KBM-7 (cell line): ENCODE results near the gene SPRN.
"Not testable (repeated sequence)": the region's sequence is repeated elsewhere in the genome, so short reads cannot be mapped to it uniquely, and the experiment has no call there.

ENCODE experiments used
- DNase-seq: peaks from one replicate; pipeline ENCODE4 v3.0.0-alpha.2; 2015
- in situ Hi-C: fragments of 300-500 bp; cut with MboI; formaldehyde crosslinking; loops from 2 replicates; pipeline ENCODE4 v1.14.3; 2020; ENCODE audit warnings: low sequenced_read_pairs, low pct_unique_long_range_greater_than_20kb, mixed read lengths

Gene SPRN

DNA sequence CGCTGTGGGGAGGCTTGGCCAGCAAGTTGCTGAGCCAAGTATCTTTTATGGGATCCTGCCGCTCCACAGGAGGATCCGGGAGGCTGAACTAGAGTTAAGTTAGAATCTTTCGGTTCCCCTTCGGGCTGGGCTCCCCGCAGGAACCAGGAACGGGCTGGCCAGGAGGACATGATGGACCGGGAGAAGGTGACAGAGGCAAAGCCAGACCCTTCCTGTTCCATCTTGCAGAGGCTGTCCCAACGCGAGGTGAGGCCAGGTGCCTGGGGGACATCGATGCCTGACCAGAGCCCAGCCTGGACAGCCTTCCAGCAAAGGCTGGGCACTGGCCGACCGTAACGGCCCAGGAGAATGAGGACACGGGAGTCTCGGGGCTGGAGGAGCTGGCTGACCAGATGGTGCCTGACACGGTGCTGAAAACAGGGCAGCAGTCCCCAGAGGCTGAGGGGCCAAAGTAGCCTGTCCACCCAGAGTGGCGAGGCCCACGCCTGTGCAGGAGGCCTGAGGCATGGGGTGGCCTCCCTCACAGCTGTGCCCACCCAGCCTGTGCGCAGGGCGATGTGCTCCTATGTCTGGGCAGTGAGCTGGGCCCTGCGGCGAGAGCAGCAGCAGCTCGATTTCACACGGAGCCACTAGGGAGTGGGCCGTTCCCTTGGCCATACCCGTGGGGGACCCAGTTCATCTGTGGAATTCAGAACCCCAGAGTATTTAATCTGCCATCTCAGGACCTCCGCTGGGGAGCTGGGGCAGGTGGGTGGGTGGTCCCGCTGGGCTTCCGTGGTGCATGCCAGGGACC lies 47.2 kb downstream of the SPRN start:
- in situ Hi-C loops: no loop called here
- no peak for DNase-seq

GRCh38 chr10:133376183-133376582 lies 48.2 kb downstream of the SPRN start:
- in situ Hi-C loops, DNase-seq: not testable (repeated sequence)

GRCh38 chr10:133375357-133376115 lies 48.9 kb downstream of the SPRN start:
- in situ Hi-C loops: no loop called here

DNA sequence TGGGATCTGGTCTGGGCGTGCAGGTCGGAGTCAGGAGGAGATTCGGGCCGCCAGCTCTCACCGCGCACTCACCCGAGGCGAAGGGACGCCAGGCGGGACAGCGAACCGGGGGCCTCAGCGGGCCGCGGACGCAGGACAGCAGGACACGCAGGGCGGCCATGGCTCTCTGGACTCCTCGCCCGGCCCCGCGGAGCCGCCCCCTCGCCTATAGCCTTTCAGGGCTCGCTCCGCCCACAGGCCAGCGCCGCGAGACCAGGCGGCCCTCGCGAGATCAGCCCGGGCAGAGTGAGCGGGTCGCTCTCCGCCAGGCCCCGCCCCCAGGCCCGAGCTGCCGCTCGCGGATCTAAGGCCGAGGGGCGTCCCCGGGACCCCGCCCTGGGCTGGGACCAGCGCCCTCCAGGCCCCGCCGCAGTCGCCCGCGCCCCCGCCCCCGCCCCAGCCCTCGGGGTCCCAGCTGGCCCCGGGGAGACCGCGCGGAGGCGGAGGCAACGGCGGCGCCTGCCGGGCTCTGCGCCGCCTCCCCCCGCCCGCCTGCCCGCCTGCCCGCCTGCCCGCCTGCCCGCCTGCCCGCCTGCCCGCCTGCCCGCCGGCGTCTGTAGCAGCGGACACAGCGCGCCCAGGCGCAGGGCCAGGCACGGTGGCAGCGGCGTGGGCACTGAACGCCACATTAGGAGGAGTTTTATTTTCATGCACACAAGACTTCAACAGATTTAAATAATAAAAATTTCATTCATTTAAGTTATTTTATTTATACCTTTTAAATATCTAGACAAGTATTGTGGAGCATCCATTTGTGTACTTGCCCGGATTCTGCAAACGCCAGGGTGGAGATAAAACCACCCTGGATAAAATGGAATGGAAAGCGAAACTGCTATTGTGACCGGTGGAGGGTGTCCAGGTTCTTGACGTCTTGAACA lies 51.0 kb downstream of the SPRN start, which contains the start of gene ECHS1:
Gene ECHS1 (minus strand): TSS at position 181 of the 917 bp plus-strand sequence. CDS start 21 bp downstream, at position 160.
- in situ Hi-C loops: no loop called here
- DNase-seq: peak; percentile 86

More at GRCh38 chr10:133375357-133376115, 48.9 kb downstream of the SPRN start:
- DNase-seq: no peak

GRCh38 chr10:133372507-133372906 lies 51.9 kb downstream of the SPRN start:
- in situ Hi-C loops: no loop called here

More at GRCh38 chr10:133372507-133372906, 51.9 kb downstream of the SPRN start:
- DNase-seq: no peak
